HG03354 (cell line): Measurements from ENCODE around the gene TERF2IP.

ENCODE experiments used
- ATAC-seq: cut with Tn5 transposase; IDR thresholded peaks from one replicate; pipeline ENCODE4 v1.9.1; 2021; ENCODE audit warnings: mild to moderate bottlenecking; ENCODE audit not compliant: unreplicated experiment, poor library complexity, severe bottlenecking

TERF2IP gene

GRCh38 chr16:75647492-75648264 lies at the start of gene TERF2IP, which contains the start of gene KARS1:
Gene TERF2IP (plus strand): TSS chr16:75647773. CDS start chr16:75647883, 110 bp downstream.
Gene KARS1 (minus strand): TSS chr16:75647665. CDS start chr16:75647639, 26 bp downstream.
- peak; percentile 86 for ATAC-seq

DNA sequence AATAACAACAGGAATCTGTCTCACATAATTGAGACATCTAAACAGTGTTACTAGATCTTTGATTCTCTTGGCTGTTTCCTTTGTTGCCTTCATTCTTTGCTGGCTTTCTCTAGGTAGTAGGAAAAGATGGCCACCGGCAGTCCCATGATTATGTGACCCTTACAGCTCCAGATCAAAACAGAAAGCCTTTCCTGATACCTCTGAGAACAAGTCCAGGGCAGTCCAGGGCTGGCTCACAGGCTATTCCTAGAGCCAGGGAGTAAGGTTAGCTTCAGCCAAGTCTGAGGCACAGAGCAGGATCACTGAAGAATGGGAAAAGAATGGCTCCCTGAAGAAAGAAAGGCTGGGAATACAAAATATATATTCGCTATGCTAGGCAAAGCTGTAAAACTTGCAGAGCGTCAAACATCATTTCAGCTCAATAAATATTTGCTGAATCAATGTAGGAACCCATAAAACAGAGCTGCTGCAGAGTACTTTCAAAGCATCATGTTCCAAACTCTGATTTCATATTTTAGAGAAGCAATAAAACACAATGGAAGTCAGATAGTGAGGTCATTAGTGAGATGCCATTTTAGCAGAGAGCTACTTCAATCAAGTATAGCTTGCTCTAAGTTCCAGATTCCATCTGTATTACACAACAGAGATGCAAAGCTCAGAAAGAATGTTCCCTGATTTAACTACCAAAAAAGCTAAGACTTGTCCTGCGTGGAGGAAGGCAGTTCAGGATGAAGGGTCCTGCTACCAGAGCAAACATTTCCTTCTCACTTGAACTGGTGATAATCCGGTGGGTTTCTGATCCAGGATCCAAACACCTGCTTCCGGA lies 47.9 kb upstream of the TERF2IP start:
- no peak for ATAC-seq

- ATAC-seq: no peak
Measured at GRCh38 chr16:75603241-75603640, 44.3 kb upstream of the TERF2IP start.

- no peak for ATAC-seq
Measured at GRCh38 chr16:75606507-75606906, 41.1 kb upstream of the TERF2IP start.

GRCh38 chr16:75614066-75614897 lies 33.3 kb upstream of the TERF2IP start:
- ATAC-seq: no peak

DNA sequence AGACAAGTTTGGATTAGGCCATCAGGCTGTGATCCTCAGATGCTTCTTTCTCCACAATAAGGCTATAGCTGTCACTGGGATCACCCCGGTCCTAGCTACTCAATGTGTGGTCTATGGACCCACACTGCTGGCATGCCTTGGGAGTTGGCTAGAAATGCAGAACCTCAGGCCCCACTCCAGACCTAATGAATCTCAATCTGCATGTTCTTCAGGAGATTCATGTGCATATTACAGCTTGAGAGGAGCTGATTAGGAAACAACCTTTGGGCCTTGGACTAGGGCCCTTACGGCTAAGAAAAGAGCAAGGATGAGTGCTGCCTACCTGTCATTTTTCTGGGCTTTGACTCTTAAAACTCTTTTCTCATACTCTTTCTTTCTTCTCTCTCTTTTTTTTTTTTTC lies 32.0 kb upstream of the TERF2IP start:
- ATAC-seq: no peak

DNA sequence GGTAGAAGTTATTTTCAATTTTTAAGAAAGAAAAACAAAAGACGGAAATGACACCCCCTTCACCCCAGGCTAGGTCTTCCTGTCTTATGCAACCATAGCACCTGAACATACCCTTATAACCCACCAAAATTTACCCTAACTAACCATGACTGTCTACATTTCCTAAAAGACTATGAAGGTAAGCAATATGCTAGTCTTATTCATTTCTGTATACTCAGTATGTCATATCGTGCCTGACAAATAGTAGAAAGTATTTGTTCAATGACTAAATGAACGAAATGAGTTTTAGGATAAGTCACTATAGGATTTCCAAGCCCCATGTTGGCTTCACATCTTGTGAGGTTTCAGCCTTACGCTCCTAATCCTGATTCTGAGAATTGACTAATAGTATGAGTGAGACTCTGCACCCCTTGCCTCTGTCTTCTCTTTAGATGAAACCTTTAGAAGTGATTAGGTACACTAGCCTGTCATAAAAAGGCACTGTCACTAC lies 31.0 kb upstream of the TERF2IP start:
- ATAC-seq: no peak

GRCh38 chr16:75617121-75617520 lies 30.5 kb upstream of the TERF2IP start:
- ATAC-seq: no peak

- no peak for ATAC-seq
Measured at GRCh38 chr16:75618780-75619179, 28.8 kb upstream of the TERF2IP start.

DNA sequence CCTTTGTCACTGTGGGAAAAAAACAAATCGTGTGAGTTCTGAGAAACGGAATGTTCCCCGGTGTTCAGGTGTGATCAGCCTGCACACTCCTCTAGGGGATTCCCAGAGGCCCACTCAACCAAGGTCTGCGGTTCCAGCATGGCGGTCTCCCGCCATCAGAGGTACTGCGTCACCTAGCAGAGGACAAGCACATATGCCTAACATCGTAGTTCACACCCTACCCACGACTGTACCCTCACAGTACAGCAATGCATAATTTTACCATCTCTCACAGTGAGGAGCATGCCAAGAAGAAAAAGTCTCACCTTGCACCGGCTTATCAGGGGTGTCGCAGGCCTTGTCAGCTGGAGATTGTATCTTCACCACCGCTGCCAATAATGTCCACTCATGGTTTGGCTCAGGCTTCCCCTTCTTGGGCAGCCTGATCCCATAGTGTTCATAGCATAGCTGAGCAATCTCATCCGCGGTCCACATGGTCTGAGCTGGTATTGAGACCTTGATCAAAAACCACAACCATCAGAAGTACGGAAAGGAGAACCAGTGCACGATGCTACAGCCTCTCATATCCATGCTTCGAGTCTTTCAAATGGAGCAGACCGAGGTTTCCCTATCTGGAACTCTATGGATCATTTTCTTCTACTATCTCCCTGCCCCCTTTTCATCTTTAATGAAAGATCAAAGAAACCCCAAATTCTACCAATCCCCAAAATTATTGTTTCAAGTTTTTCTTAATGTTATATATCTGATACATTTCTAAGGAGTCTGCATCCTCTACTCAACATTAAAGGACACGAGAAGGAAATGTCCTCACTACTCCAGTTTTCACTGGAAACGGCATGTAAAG lies 27.0 kb upstream of the TERF2IP start:
- no peak for ATAC-seq

DNA sequence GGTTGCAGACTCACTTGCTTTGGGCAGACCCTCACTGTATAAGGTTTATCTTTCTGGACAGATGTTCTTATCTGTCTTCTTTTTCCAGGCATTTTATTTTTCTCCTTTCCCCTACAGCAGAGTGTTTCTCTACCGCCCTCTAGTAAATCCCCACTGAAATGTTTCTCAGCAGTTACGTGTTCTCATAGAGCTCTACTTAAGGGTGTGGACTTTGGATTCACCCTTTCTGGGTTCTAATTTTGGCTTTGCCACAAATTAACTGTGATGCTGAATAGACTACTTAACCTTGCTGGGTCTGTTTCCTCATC lies 26.4 kb upstream of the TERF2IP start:
- ATAC-seq: no peak

GRCh38 chr16:75622761-75623605 lies 24.6 kb upstream of the TERF2IP start, which contains the start of gene ADAT1:
Gene ADAT1 (minus strand): TSS chr16:75623281. CDS start chr16:75620799, 2,482 bp downstream.
- peak; percentile 99 for ATAC-seq

- no peak for ATAC-seq
Measured at GRCh38 chr16:75624921-75625334, 22.6 kb upstream of the TERF2IP start.

DNA sequence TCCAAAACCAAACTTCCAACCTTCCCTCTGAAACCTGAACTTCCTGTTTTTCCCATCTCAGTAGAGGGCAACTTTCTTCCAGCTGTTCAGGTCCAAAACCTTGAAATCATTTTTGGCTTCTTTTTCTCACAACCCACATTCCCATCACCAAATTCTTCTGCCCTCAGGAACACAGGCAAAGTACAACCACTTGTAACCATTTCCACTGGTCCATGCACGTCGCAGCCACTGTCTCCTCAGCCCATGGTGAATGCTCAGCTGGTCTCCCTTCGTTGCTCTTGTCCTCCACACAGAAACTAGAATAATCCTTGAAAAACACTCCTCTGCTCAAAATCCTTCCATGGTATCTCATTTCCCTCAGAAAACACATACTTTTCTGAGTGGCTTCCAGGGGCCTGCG lies 20.8 kb upstream of the TERF2IP start:
- no peak for ATAC-seq

GRCh38 chr16:75627851-75628250 lies 19.7 kb upstream of the TERF2IP start:
- no peak for ATAC-seq

- no peak for ATAC-seq
Measured at GRCh38 chr16:75628351-75628750, 19.2 kb upstream of the TERF2IP start.

- no peak for ATAC-seq
Measured at GRCh38 chr16:75629132-75629531, 18.4 kb upstream of the TERF2IP start.

GRCh38 chr16:75630052-75630451 lies 17.5 kb upstream of the TERF2IP start:
- no peak for ATAC-seq
